Keratinocyte (primary cell): Measurements from ENCODE around the gene MND1. TPM values are rescaled to one million over a fixed set of nuclear protein-coding genes. Genes with fewer than 3 reads are reported as not detected.

ENCODE experiments used
- DNase-seq: peaks from one replicate; pipeline ENCODE4 v3.0.0-alpha.2; 2011; ENCODE audit warnings: low read depth, missing footprints, low spot score
- FAIRE-seq: peaks from 2 replicates; lab custom pipeline; 2011; peaks lifted over from hg19 to GRCh38; lab: Jason Lieb, UNC
- H2AFZ ChIP-seq: 2 replicates; pipeline ENCODE4 v1.6.0; 2012; ENCODE audit warnings: low read length, control low read depth, inconsistent platforms; ENCODE audit not compliant: control insufficient read depth
- H3K27ac ChIP-seq: 2 replicates; pipeline ENCODE4 v1.5.1; 2011; ENCODE audit warnings: low read length; ENCODE audit not compliant: control insufficient read depth, insufficient read depth
- H3K27me3 ChIP-seq: 3 replicates; pipeline ENCODE4 v1.6.0; 2011; ENCODE audit warnings: low read length; ENCODE audit not compliant: control insufficient read depth, insufficient read depth; ENCODE audit errors: extremely low read depth
- H3K36me3 ChIP-seq, 2 experiments: 2 replicates in 1 of 2; 3 replicates in 1 of 2; pipeline ENCODE4 v1.5.1; 2011; ENCODE audit warnings: low read length in 2 of 2, mild to moderate bottlenecking in 1 of 2; ENCODE audit not compliant: control insufficient read depth in 2 of 2, insufficient read depth in 2 of 2; ENCODE audit errors: extremely low read depth in 1 of 2
- H3K4me1 ChIP-seq: 3 replicates; pipeline ENCODE4 v1.5.1; 2011; ENCODE audit warnings: low read length; ENCODE audit not compliant: control insufficient read depth, insufficient read depth; ENCODE audit errors: extremely low read depth
- H3K4me2 ChIP-seq: 3 replicates; pipeline ENCODE4 v1.6.0; 2011; ENCODE audit warnings: low read depth, low read length; ENCODE audit not compliant: control insufficient read depth, insufficient read depth; ENCODE audit errors: extremely low read depth
- H3K4me3 ChIP-seq, 3 experiments: fragments of 200-600 bp in 1 of 3; sonication (generic) in 1 of 3; 2 replicates in 2 of 3; 3 replicates in 1 of 3; pipeline ENCODE4 v1.5.1; 2011 to 2016; ENCODE audit warnings: low read length in 3 of 3, mild to moderate bottlenecking in 3 of 3, control low read depth in 2 of 3, inconsistent platforms in 1 of 3, low read depth in 1 of 3, mixed read lengths in 1 of 3, mixed run types in 1 of 3, moderate library complexity in 1 of 3; ENCODE audit not compliant: control insufficient read depth in 2 of 3, insufficient read depth in 2 of 3; ENCODE audit errors: extremely low read depth in 1 of 3
- H3K79me2 ChIP-seq: 2 replicates; pipeline ENCODE4 v1.6.0; 2012; ENCODE audit warnings: low read length; ENCODE audit not compliant: control insufficient read depth, insufficient read depth
- H3K9ac ChIP-seq: 3 replicates; pipeline ENCODE4 v1.6.0; 2011; ENCODE audit warnings: low read length; ENCODE audit not compliant: control insufficient read depth, insufficient read depth; ENCODE audit errors: extremely low read depth
- H3K9me1 ChIP-seq: 3 replicates; pipeline ENCODE4 v1.6.0; 2011; ENCODE audit warnings: low read length; ENCODE audit not compliant: control insufficient read depth, insufficient read depth; ENCODE audit errors: extremely low read depth
- H3K9me3 ChIP-seq: 2 replicates; pipeline ENCODE4 v1.5.1; 2012; ENCODE audit warnings: low read depth, low read length; ENCODE audit not compliant: control insufficient read depth
- H4K20me1 ChIP-seq: 3 replicates; pipeline ENCODE4 v1.6.0; 2011; ENCODE audit warnings: low read length; ENCODE audit not compliant: control insufficient read depth, insufficient read depth; ENCODE audit errors: extremely low read depth
- CTCF ChIP-seq, 3 experiments: IDR thresholded peaks in 1 of 3; conservative IDR thresholded peaks in 1 of 3; optimal IDR thresholded peaks in 1 of 3; 2 replicates in 2 of 3; 3 replicates in 1 of 3; pipeline versions ENCODE3 to v1.5.1; 2011; ENCODE audit warnings: low read length in 3 of 3, mild to moderate bottlenecking in 3 of 3, moderate library complexity in 2 of 3, control low read depth in 1 of 3, inconsistent platforms in 1 of 3; ENCODE audit not compliant: insufficient read depth in 2 of 3; ENCODE audit errors: extremely low read depth in 1 of 3
- EZH2 ChIP-seq: IDR thresholded peaks from one replicate; pipeline ENCODE4 v1.6.1; 2012; ENCODE audit warnings: inconsistent platforms, mild to moderate bottlenecking, low read length, moderate library complexity
- dilution Hi-C: fragments of 300-500 bp; cut with MboI; formaldehyde crosslinking; loops from one replicate; pipeline ENCODE4 v1.7.0; 2020; ENCODE audit warnings: low sequenced_read_pairs; ENCODE audit not compliant: extremely low pct_ligation_motif_present
- polyA plus RNA-seq, 5 experiments: library from polyadenylated mRNA; depleted of rRNA in 3 of 5; stranded (reverse) in 3 of 5; stranded (forward) in 1 of 5; unstranded in 1 of 5; fragments of >200 nt; gene quantifications; 1 replicate in 1 of 5; 2 replicates in 3 of 5; 3 replicates in 1 of 5; pipeline versions ENCODE4 v1.2.1 to v1.2.3, GENCODE V29; 2011 to 2012; ENCODE audit warnings: missing spikeins in 2 of 5, low read depth in 1 of 5, low replicate concordance in 1 of 5

Gene MND1
- polyA plus RNA-seq, 1 donor (not counting 4 experiments of a cell fraction or from before 2014, with no cell fraction given): 4.9 TPM

GRCh38 chr4:153452658-153453378 is 108.3 kb downstream of the MND1 start:
- Histone ChIP-seq H3K79me2 (no peaks in the 10 kb centered on the region), H3K27me3 (no peaks in the 10 kb centered on the region), H3K9ac (no peak overlapping the region), H3K36me3 (no peaks in the 10 kb centered on the region), H3K4me2 (no peak overlapping the region), H3K4me3 (no peak overlapping the region), H3K9me1 (no peaks in the 10 kb centered on the region), H3K27ac (no peak overlapping the region), H4K20me1 (no peaks in the 10 kb centered on the region), H2AFZ (no peak overlapping the region), H3K4me1 (peaks cover 11% of the 10 kb centered on the region), H3K9me3 (no peaks in the 10 kb centered on the region)
- dilution Hi-C loops: no loop called here
- DNase-seq (no peak), FAIRE-seq (no peak)
- TF ChIP-seq EZH2 (no peak), CTCF (optimal IDR thresholded peaks at IDR 0.05 in 1 of 3, IDR thresholded peaks at IDR 0.05 in 1 of 3, conservative IDR thresholded peaks at IDR 0.05 in 1 of 3; ENCODE audit: extremely low read depth in 1 of 3, insufficient read depth in 2 of 3, low read length in 3 of 3) (no peak)

DNA sequence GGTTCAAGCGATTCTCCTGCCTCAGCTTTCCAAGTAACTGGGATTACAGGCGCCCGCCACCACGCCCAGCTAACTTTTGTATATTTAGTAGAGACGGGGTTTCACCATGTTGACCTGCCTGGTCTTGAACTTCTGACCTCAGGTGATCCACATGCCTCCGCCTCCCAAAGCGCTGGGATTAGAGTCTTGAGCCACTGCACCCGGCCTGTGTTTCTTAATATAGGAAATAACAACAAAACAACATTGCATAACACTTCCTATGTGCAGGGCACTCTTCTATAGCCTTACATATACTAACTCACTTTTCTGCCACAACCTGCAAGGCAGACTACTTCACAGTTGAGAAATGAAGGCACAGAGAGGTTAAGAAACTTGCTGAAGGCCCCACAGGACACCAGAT is 108.9 kb downstream of the MND1 start:
- dilution Hi-C loops: no loop called here
- H3K79me2 ChIP-seq: no peaks in the 10 kb centered on the region
- no peak overlapping the region for H2AFZ ChIP-seq
- no peak overlapping the region for H3K4me3 ChIP-seq
- no peak overlapping the region for H3K4me2 ChIP-seq
- no peaks in the 10 kb centered on the region for H3K9me3 ChIP-seq
- no peaks in the 10 kb centered on the region for H3K27me3 ChIP-seq
- no peak overlapping the region for H3K27ac ChIP-seq
- no peaks in the 10 kb centered on the region for H3K9me1 ChIP-seq
- FAIRE-seq: no peak
- H3K9ac ChIP-seq: no peak overlapping the region
- DNase-seq: no peak
- no peak for TF ChIP-seq EZH2
- no peak for TF ChIP-seq CTCF (optimal IDR thresholded peaks at IDR 0.05 in 1 of 3, IDR thresholded peaks at IDR 0.05 in 1 of 3, conservative IDR thresholded peaks at IDR 0.05 in 1 of 3; ENCODE audit: extremely low read depth in 1 of 3, insufficient read depth in 2 of 3, low read length in 3 of 3)
- H4K20me1 ChIP-seq: no peaks in the 10 kb centered on the region
- peaks cover 5% of the 10 kb centered on the region for H3K4me1 ChIP-seq
- no peaks in the 10 kb centered on the region for H3K36me3 ChIP-seq
